NB4 (cell line): ENCODE results near the gene EIF2B4.

ENCODE experiments used
- CTCF ChIP-seq: IDR thresholded peaks from one replicate; pipeline ENCODE4 v1.5.1; 2012; ENCODE audit warnings: low read depth, low read length
- MAX ChIP-seq: IDR thresholded peaks from 2 replicates; pipeline ENCODE4 v1.6.1; 2011; ENCODE audit warnings: low read depth, low read length
- MYC ChIP-seq: IDR thresholded peaks from 2 replicates; pipeline ENCODE4 v1.6.1; 2011; ENCODE audit warnings: low read depth, low read length
- POLR2A ChIP-seq: IDR thresholded peaks from 2 replicates; pipeline ENCODE4 v1.6.1; 2011; ENCODE audit warnings: mild to moderate bottlenecking; ENCODE audit not compliant: insufficient read length; ENCODE audit errors: extremely low read depth

- no peak for TF ChIP-seq POLR2A
- no peak for TF ChIP-seq CTCF
- no peak for TF ChIP-seq MAX
- no peak for TF ChIP-seq MYC
Observed at GRCh38 chr2:27323596-27324285, 46.4 kb downstream of the EIF2B4 start.
